HG02840 (cell line): ENCODE data around the gene ADARB2.
"Not testable (repeated sequence)": the region's sequence is repeated elsewhere in the genome, so short reads cannot be mapped to it uniquely, and the experiment has no call there.

ENCODE experiments used
- ATAC-seq: cut with Tn5 transposase; IDR thresholded peaks from one replicate; pipeline ENCODE4 v1.9.1; 2021; ENCODE audit warnings: mild to moderate bottlenecking, moderate library complexity, moderate number of reproducible peaks; ENCODE audit not compliant: unreplicated experiment, low FRiP score

Gene ADARB2

GRCh38 chr10:1255600-1256431, 481.5 kb downstream of the ADARB2 start:
- no peak for ATAC-seq

GRCh38 chr10:1255118-1255517, 482.2 kb downstream of the ADARB2 start:
- ATAC-seq: no peak

DNA sequence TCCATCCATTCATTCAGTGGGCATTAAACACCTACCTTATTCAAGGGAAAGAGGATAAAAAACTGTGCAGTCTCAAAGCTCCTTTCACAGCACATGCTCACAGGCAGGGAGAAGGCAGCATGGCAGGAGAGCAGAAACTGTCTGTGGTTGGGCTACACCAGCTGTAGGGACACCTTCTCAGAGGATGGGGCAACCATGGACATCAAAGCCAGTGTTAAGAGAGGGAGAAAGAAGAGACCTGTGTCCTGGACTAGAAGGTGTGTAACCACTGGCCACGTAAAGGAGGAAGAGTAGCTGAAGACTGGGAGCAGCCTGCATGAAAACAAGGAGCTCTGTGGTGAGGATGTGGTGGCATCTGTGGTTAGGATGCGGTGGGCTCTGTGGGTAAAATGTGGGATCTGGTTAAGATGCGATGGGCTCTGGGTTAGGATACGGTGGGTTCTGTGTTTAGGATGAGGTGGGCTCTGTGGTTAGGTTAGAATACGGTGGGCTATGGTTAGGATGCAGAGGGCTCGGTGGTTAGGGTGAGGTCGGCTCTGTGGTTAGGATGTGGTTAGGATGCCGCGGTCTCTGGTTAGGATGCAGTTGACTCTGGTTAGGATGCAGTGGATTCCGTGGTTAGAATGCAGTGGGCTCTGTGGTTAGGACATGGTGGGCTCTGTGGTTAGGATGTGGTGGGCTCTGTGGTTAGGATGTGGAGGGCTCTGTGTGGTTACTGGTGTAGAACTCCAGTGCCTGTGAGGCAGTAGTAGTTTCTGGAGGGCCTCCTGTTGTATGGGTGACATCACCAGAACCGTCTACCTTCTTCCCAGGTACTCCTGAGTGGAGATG, 483.6 kb downstream of the ADARB2 start:
- ATAC-seq: no peak

GRCh38 chr10:1251769-1252168, 485.6 kb downstream of the ADARB2 start:
- no peak for ATAC-seq

- no peak for ATAC-seq
Observed at GRCh38 chr10:1249142-1249920, 488.0 kb downstream of the ADARB2 start.

DNA sequence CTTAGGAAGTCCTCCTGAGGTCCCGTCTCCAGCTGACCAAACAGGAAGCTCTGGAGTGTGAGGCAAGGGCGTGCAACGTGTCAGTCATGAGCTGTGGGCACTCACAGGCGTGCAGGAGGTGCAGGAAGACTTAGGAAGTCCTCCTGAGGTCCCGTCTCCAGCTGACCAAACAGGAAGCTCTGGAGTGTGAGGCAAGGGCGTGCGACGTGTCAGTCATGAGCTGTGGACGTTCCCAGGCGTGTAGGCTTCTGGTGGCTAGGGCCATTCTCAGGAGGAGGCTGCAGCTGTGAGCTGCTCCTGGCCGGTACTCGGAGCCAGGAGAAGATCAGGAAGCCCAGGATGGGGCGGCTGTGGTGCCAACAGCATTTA, 489.1 kb downstream of the ADARB2 start:
- ATAC-seq: not testable (repeated sequence)

DNA sequence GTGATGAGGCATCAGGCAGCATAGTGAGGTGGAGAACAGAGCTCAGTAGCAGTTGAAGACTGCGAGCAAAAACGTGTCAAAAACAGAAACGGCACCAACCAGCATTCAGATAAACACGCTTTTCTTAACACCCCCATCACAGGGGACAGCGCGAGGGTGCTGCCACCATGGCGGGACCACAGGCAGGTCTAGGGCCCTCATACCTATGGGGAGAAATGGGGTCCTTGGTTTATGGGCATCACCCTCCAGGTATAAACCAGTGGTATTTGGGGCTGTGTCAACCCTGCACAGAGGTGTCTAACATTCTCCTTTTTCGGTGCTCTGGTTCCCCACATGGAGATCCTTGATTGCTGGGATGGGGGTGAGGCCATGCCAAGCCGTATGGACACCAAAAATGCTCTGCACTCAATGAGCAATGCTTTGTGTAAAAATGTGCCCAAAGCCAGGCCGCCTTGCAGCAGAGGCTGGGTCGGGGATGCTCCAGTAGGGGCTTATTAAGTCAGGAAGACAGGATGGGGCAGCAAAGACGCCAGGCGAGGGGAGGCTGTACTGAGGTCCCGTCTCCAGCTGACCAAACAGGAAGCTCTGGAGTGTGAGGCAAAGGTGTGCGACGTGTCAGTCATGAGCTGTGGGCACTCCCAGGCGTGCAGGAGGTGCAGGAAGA, 489.6 kb downstream of the ADARB2 start:
- ATAC-seq: no peak

DNA sequence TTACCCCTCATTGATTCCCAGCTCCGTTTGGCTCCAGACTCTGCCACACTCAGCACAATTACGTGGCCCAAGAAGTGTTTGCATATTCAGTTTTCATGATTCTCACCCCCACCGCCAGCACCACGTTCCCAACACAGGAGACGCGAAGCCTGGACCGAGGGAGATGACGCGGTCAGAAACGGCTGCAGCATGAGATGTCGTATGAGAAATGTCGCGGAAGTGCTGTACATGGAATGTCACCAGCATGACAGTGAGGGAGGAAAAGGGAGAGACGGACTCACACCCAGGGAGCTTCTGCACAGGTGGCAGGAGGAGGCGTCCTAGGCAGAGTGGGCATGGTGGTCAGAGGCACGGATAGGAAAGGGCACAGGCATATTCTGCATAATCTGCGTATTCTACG, 492.8 kb downstream of the ADARB2 start:
- no peak for ATAC-seq

GRCh38 chr10:1243486-1244234, 493.7 kb downstream of the ADARB2 start:
- no peak for ATAC-seq

DNA sequence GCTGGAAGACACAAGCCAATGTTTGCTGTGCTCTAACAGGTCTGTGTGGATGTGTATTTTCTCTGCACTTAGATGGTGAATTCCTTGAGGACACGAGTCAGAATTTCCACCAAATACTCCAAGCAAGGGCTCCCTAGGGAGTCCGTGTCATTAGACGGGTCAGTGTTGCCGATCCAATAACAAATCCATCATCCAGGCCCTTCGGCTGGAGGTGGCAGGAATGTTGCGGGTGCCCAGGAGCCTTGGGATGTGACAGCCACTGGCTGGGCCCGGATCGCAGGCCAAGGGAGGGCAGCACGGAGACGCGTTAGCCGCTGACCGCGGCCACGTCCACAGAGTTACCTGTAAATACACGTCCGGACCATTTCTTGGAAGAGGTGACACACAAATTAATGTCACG, 494.4 kb downstream of the ADARB2 start:
- ATAC-seq: no peak

GRCh38 chr10:1241973-1242935, 495.1 kb downstream of the ADARB2 start:
- no peak for ATAC-seq

DNA sequence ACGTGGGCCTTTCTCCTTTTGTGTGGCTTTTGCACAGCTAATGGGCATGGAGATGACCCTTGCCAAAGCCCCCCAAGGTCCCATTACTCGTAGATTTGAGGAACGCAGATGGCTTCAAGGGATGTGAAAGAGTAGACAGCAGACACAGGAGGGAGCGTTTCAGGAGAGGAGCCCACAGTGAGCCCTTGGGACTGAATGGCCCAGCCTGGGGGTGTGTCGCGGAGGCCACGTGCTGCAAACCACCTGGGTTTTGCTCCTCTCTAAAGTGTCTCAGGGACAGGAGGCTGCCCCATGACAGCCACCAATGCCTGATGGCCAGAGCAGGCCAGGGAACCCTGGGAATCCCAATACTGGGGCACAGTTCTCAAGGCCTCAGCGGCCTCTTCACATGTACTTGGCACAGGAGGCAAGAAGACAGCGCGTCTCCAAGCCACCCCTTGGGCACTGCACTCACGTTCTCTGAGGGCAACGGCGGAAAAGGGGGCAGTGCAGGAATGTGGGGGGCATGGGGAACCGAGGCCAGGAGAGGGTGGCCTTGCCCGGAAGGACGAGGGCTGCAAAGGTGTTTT, 495.9 kb downstream of the ADARB2 start:
- ATAC-seq: no peak

DNA sequence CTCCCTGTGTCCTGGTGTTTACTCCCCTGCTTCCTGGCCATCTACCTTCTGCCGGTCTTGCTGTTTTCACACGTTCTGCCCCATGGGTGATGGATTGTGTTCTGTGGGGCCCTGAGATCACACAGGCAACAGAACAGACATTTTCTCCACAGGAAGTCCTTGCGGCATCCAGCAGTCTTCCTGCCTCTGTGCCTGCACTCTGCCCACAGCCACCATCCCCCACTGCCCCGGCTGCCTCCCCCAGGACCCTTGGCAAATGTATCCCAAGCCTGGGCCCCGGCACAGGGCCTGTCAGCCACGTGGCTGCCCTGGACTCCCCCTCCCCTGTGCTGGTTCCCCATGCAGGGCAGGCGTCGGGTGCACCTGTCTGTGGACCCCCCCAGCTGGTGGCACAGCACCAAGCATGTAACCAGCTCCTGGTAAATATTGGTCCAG, 497.0 kb downstream of the ADARB2 start:
- ATAC-seq: no peak

GRCh38 chr10:1233031-1233430, 504.3 kb downstream of the ADARB2 start:
- no peak for ATAC-seq

DNA sequence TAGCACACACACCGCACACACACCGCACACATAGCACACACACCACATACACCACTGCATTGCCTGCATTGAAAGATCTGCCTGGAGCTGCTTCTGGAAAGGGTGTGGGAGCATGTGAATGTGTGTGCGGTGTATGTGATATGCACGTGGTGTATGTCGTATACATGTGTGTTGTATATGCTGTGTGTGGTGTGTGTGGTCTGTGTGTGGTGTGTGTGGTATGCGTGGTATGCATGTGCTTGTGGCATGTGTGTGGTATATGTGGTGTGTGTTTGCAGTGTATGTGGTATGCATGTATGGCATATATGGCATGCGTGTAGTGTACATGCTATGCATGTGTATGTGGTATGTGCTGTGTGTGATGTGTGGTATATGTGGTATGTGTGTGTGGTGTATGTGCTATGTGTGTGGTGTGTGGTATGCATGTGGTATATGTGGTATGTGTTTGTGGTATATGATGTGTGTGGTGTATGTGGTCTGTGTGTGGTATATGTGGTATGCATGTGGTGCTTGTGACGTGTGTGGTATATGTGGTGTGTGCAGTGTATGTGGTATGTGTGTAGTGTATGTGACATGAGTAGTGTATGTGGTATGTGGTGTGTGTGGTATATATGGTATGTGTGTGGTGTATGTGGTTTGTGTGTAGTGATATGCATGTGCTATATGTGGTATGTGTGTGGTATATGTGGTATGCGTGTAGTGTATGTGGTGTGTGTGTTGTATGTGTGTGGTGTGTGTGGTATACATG, 505.0 kb downstream of the ADARB2 start:
- ATAC-seq: no peak

DNA sequence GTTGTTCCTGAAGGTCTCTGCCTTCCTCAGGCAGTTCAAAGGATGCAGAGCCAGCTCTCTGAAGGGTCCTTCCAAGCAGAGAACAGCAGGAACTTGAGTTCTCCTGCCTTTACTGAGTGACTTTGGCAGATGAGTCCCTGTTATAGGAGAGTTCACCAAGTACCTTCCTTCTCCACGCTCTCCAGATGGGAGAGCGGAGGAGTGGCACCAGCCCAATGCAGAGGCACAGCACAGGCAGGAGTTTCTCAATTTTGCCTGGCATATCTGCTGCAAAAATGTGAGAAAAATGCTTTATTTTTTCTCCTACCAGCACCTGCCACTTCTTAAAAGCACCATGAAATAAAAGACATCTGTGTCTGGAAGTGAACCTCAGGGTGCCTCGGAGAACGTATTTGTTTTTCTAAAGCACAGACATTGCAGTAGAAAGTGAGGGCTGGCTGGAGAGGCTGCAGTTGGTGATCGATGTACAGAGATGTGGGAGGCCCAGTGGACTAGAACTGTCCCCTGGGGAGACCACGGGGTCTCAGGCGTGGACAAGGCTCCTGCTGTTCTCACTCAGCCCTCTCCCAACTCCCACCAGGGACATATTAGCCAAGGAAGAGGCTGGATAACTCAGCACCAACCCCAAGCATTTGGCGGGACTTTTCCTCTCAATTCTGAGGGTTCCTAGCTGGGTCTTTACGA, 506.6 kb downstream of the ADARB2 start:
- ATAC-seq: no peak

DNA sequence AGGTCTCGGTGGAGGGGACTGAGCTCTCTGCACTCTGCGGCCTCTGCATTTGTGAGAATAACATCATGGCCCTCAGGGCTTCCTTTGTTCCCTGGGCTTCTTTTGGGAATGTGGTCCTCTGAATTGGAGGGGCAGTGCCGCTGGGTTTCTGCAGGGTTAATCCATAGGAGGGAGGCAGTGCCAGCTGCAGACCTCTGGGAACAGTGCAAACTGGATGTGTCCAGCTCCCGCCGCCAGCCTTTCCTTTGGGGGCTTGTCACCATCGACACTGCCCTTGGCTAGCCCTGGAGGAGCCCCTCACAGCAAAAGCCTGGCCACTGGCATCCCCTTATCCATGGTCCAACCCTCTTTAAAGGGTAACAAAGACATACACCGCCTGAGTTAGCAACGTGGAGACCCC, 507.2 kb downstream of the ADARB2 start:
- no peak for ATAC-seq
